HCT116 (cell line): ENCODE measurements around the gene CSNK2B. TPM values are rescaled to one million over a fixed set of nuclear protein-coding genes. Genes with fewer than 3 reads are reported as not detected.

Experiments used
- ATAC-seq: fragments of 200-7000 bp; cut with Tn5 transposase; 2 replicates; pipeline ENCODE4 v1.9.1; 2020; ENCODE audit warnings: mild to moderate bottlenecking, moderate library complexity
- BruUV-seq: library from RNA; stranded (reverse); fragments of 400-500 nt; replicated peaks from 2 replicates; lab custom pipeline; 2021; lab: Mats Ljungman, UMichigan
- CTCF ChIA-PET: fragments of 300-600 bp; sonication (Branson Sonifier 250); formaldehyde crosslinking; loops from one replicate; lab custom pipeline; 2021; ENCODE audit warnings: antibody characterized with exemption; lab: Charles Lee
- POLR2A ChIA-PET: fragments of 300-600, 350-600 bp; sonication (Branson Sonifier 250); formaldehyde crosslinking; loops from one replicate; lab custom pipeline; 2021; ENCODE audit warnings: antibody characterized with exemption; lab: Charles Lee
- RAD21 ChIA-PET, 2 experiments: fragments of 300-600 bp; sonication (Branson Sonifier 250); formaldehyde crosslinking; loops; one replicate each; lab custom pipeline; 2023; ENCODE audit warnings: low total read pairs in 2 of 2; ENCODE audit not compliant: uncharacterized antibody in 2 of 2, unreplicated experiment in 2 of 2, low non-redundant PET in 1 of 2; lab: Charles Lee
- DNase-seq: peaks from one replicate; pipeline ENCODE4 v3.0.0-alpha.2; 2010; ENCODE audit warnings: low read depth, low spot score
- H2AFZ ChIP-seq: fragments of 200-600 bp; shearing (Covaris generic), sonication (generic); 2 replicates; pipeline ENCODE4 v1.6.1; 2017; ENCODE audit warnings: low read depth, mixed run types, mixed read lengths, antibody characterized with exemption, low read length; ENCODE audit not compliant: poor library complexity, severe bottlenecking
- H3K27ac ChIP-seq: 2 replicates; pipeline ENCODE4 v1.5.1; 2012; ENCODE audit warnings: low read depth, low read length
- H3K27me3 ChIP-seq: fragments of 200-600 bp; sonication (generic); 2 replicates; pipeline ENCODE4 v1.6.1; 2016; ENCODE audit warnings: mixed run types, low read length, mixed read lengths; ENCODE audit not compliant: insufficient read depth
- H3K36me3 ChIP-seq, 2 experiments: fragments of 200-500 bp in 1 of 2; fragments of 200-600 bp in 1 of 2; sonication (Bioruptor generic) in 1 of 2; sonication (generic) in 1 of 2; 2 replicates each; pipeline versions ENCODE4 v1.5.1 to v1.6.1; 2014 to 2016; ENCODE audit warnings: low read length in 2 of 2, inconsistent platforms in 1 of 2, mixed read lengths in 1 of 2, mixed run types in 1 of 2; ENCODE audit not compliant: insufficient read depth in 2 of 2, control insufficient read depth in 1 of 2
- H3K4me1 ChIP-seq, 2 experiments: fragments of 200-600 bp in 1 of 2; sonication (generic) in 1 of 2; 2 replicates each; pipeline versions ENCODE4 v1.5.1 to v1.6.1; 2012 to 2017; ENCODE audit warnings: low read length in 2 of 2, inconsistent platforms in 1 of 2, mild to moderate bottlenecking in 1 of 2, mixed read lengths in 1 of 2, mixed run types in 1 of 2, moderate library complexity in 1 of 2; ENCODE audit not compliant: insufficient read depth in 2 of 2, control insufficient read depth in 1 of 2
- H3K4me2 ChIP-seq: fragments of 200-600 bp; sonication (generic); 2 replicates; pipeline ENCODE4 v1.6.1; 2017; ENCODE audit warnings: mixed run types, low read length, mixed read lengths
- H3K4me3 ChIP-seq, 2 experiments: fragments of 200-600 bp in 1 of 2; sonication (generic) in 1 of 2; replicated peaks in 1 of 2; 2 replicates each; pipeline ENCODE4 v1.5.1; 2011 to 2016; ENCODE audit warnings: low read length in 2 of 2, control low read depth in 1 of 2, low read depth in 1 of 2, mild to moderate bottlenecking in 1 of 2, mixed read lengths in 1 of 2, mixed run types in 1 of 2
- H3K79me2 ChIP-seq: fragments of 200-600 bp; sonication (generic); 2 replicates; pipeline ENCODE4 v1.6.1; 2017; ENCODE audit warnings: mild to moderate bottlenecking, mixed run types, low read length, moderate library complexity, mixed read lengths; ENCODE audit not compliant: insufficient read depth
- H3K9ac ChIP-seq: fragments of 200-600 bp; sonication (generic); 2 replicates; pipeline ENCODE4 v1.6.1; 2016; ENCODE audit warnings: low read length, mixed read lengths
- H3K9me2 ChIP-seq: fragments of 200-600 bp; sonication (generic), shearing (Covaris generic); 2 replicates; pipeline ENCODE4 v1.6.1; 2017; ENCODE audit warnings: mixed run types, mild to moderate bottlenecking, moderate library complexity; ENCODE audit not compliant: insufficient read depth
- H3K9me3 ChIP-seq, 2 experiments: fragments of 200-500 bp in 1 of 2; fragments of 200-600 bp in 1 of 2; sonication (Bioruptor generic) in 1 of 2; sonication (generic) in 1 of 2; 2 replicates each; pipeline ENCODE4 v1.6.1; 2014 to 2017; ENCODE audit warnings: low read length in 2 of 2, mixed read lengths in 2 of 2, inconsistent platforms in 1 of 2, low read depth in 1 of 2, mild to moderate bottlenecking in 1 of 2, mixed run types in 1 of 2, moderate library complexity in 1 of 2; ENCODE audit not compliant: control insufficient read depth in 1 of 2, insufficient read depth in 1 of 2
- H4K20me1 ChIP-seq: fragments of 200-600 bp; sonication (generic), shearing (Covaris generic); 2 replicates; pipeline ENCODE4 v1.6.1; 2017; ENCODE audit warnings: mixed run types, mild to moderate bottlenecking, moderate library complexity; ENCODE audit not compliant: insufficient read depth
- ATF3 ChIP-seq: IDR thresholded peaks from 2 replicates; pipeline ENCODE4 v1.6.1; 2012
- CBX3 ChIP-seq: IDR thresholded peaks from 2 replicates; pipeline ENCODE4 v1.6.1; 2012; ENCODE audit warnings: low read depth
- CEBPB ChIP-seq: IDR thresholded peaks from 2 replicates; pipeline ENCODE4 v1.6.1; 2012; ENCODE audit warnings: low read depth
- CTCF ChIP-seq, 3 experiments: fragments of 200-600 bp in 1 of 3; sonication (generic) in 1 of 3; IDR thresholded peaks in 2 of 3; conservative IDR thresholded peaks in 1 of 3; 2 replicates each; pipeline ENCODE4 v1.5.1; 2012 to 2017; ENCODE audit warnings: low read depth in 2 of 3, low read length in 2 of 3, antibody characterized with exemption in 1 of 3, borderline replicate concordance in 1 of 3, control low read depth in 1 of 3, mild to moderate bottlenecking in 1 of 3, mixed read lengths in 1 of 3, mixed run types in 1 of 3, moderate library complexity in 1 of 3; ENCODE audit not compliant: insufficient read depth in 1 of 3
- EGR1 ChIP-seq: IDR thresholded peaks from 2 replicates; pipeline ENCODE4 v1.6.1; 2012; ENCODE audit warnings: low read depth
- ELF1 ChIP-seq: IDR thresholded peaks from 2 replicates; pipeline ENCODE4 v1.6.1; 2012; ENCODE audit warnings: low read depth, borderline replicate concordance
- EZH2 ChIP-seq: fragments of 200-600 bp; sonication (generic); IDR thresholded peaks from 2 replicates; pipeline ENCODE4 v1.6.1; 2017; ENCODE audit warnings: antibody characterized with exemption, mixed run types
- EZH2phosphoT487 ChIP-seq: fragments of 200-600 bp; IDR thresholded peaks from 2 replicates; pipeline ENCODE4 v1.6.1; 2018; ENCODE audit warnings: antibody characterized with exemption, borderline replicate concordance
- FOSL1 ChIP-seq: IDR thresholded peaks from 2 replicates; pipeline ENCODE4 v1.6.1; 2012; ENCODE audit warnings: low read depth
- JUND ChIP-seq: IDR thresholded peaks from 2 replicates; pipeline ENCODE4 v1.6.1; 2012
- MAX ChIP-seq: IDR thresholded peaks from 2 replicates; pipeline ENCODE4 v1.6.1; 2012
- POLR2A ChIP-seq: IDR thresholded peaks from 2 replicates; pipeline ENCODE4 v1.7.0; 2011; ENCODE audit warnings: borderline replicate concordance; ENCODE audit not compliant: insufficient read depth, insufficient read length; ENCODE audit errors: extremely low read depth
- POLR2AphosphoS5 ChIP-seq: IDR thresholded peaks from 2 replicates; pipeline ENCODE4 v1.6.1; 2011; ENCODE audit warnings: mild to moderate bottlenecking, low read depth, low read length, moderate library complexity
- RAD21 ChIP-seq: IDR thresholded peaks from 2 replicates; pipeline ENCODE4 v1.6.1; 2012; ENCODE audit warnings: low read depth, mild to moderate bottlenecking
- REST ChIP-seq: IDR thresholded peaks from 2 replicates; pipeline ENCODE4 v1.6.1; 2012; ENCODE audit warnings: low read depth
- SIN3A ChIP-seq: IDR thresholded peaks from 2 replicates; pipeline ENCODE4 v1.6.1; 2012; ENCODE audit warnings: low read depth
- TCF7L2 ChIP-seq: IDR thresholded peaks from 2 replicates; pipeline ENCODE4 v1.7.0; 2011; ENCODE audit warnings: borderline replicate concordance, inconsistent platforms; ENCODE audit not compliant: insufficient read depth, insufficient read length; ENCODE audit errors: extremely low read depth
- YY1 ChIP-seq: IDR thresholded peaks from 2 replicates; pipeline ENCODE4 v1.6.1; 2011; ENCODE audit warnings: low read length, low read depth, moderate library complexity, mild to moderate bottlenecking; ENCODE audit not compliant: insufficient replicate concordance; ENCODE audit errors: extremely low read depth
- ZNF274 ChIP-seq: fragments of 200-500 bp; sonication (Bioruptor generic); IDR thresholded peaks from 2 replicates; pipeline ENCODE4 v1.6.1; 2014; ENCODE audit warnings: mild to moderate bottlenecking, low read depth, low read length, inconsistent platforms
- intact Hi-C: fragments of 100-400 bp; cut with micrococcal nuclease; formaldehyde crosslinking; loops from 2 replicates; pipeline ENCODE4 v1.10.0; 2022
- total RNA-seq: library from RNA; stranded (reverse); gene quantifications from one replicate; pipeline ENCODE4 v1.2.1, GENCODE V29; 2021; ENCODE audit not compliant: unreplicated experiment

CSNK2B gene
- total RNA-seq, 1 experiment from 2014 or later = 210 TPM

- CTCF ChIA-PET = interaction anchor here (0.7 to 2.2 kb wide), 5 partner anchors 58 to 272 kb away, joined by 3 to 9 read pairs (median 5); partner anchors contain the start of gene MSH5
- H2AFZ ChIP-seq = peak within 1 kb of the TSS; percentile 73
- RAD21 ChIA-PET = interaction anchor here (0.6 to 0.9 kb wide), 3 partner anchors 55 to 370 kb away, joined by 3 read pairs; no protein-coding TSS in a partner anchor
- peak within 1 kb of the TSS; percentile 85 for H3K4me2 ChIP-seq
- peak; percentile 85 for ATAC-seq
- H3K9me3 ChIP-seq = no peaks in the 10 kb centered on the region
- no TSS peak for BruUV-seq
- no peaks in the 10 kb centered on the region for H4K20me1 ChIP-seq
- no peaks in the 10 kb centered on the region for H3K36me3 ChIP-seq
- intact Hi-C loops = loop anchor here (1.0 to 2.0 kb wide), 5 partner anchors 50 to 272 kb away; partner anchors contain the start of gene HSPA1B
- H3K4me3 ChIP-seq = peak within 1 kb of the TSS; percentile 53 to 61
- DNase-seq = peak; percentile 73
- peaks cover 4 to 19% of the 10 kb centered on the region in 2 experiments; a peak in 3 of 4 replicates for H3K4me1 ChIP-seq
- peak within 1 kb of the TSS; percentile 64 for H3K9ac ChIP-seq
- no peaks in the 10 kb centered on the region for H3K27me3 ChIP-seq
- peak within 1 kb of the TSS; percentile 70 for H3K27ac ChIP-seq
- POLR2A ChIA-PET = interaction anchor here (0.7 to 0.9 kb wide), 2 partner anchors 49 to 147 kb away, joined by 3 read pairs; partner anchors contain the start of genes DDAH2 and HSPA1B
- no peaks in the 10 kb centered on the region for H3K9me2 ChIP-seq
- no peaks in the 10 kb centered on the region for H3K79me2 ChIP-seq
- no peak for TF ChIP-seq EZH2phosphoT487
- TF ChIP-seq CBX3 = no peak
- no peak for TF ChIP-seq FOSL1
- no peak for TF ChIP-seq JUND
- peak; percentile 74 for TF ChIP-seq YY1
- TF ChIP-seq REST = no peak
- TF ChIP-seq CTCF (IDR thresholded peaks at IDR 0.05 in 2 of 3, conservative IDR thresholded peaks at IDR 0.05 in 1 of 3; ENCODE audit: borderline replicate concordance in 1 of 3, insufficient read depth in 1 of 3, low read depth in 2 of 3, low read length in 2 of 3) = peak; percentile 43 to 90 (median 65)
- peak; percentile 99 for TF ChIP-seq RAD21
- TF ChIP-seq CEBPB = no peak
- TF ChIP-seq EGR1 = no peak
- no peak for TF ChIP-seq TCF7L2
- no peak for TF ChIP-seq ELF1
- no peak for TF ChIP-seq ZNF274
- no peak for TF ChIP-seq MAX
- TF ChIP-seq EZH2 = no peak
- no peak for TF ChIP-seq SIN3A
- TF ChIP-seq POLR2A = no peak
- TF ChIP-seq ATF3 = no peak
- 0 out of 2 replicates have a peak, but pooled peaks have one; percentile 11 for TF ChIP-seq POLR2AphosphoS5
- TF ChIP-seq, all 23 proteins: peak for 4
These were observed 14.6 kb downstream of the CSNK2B start, which contains the start of gene LY6G5C for GRCh38 chr6:31680226-31681134. TSS of gene LY6G5C (minus strand) at chr6:31681067. CDS start at chr6:31680373, 694 bp downstream.
